ENCODE data around the gene LAMA5. TPM values are rescaled to one million over a fixed set of nuclear protein-coding genes. Genes with fewer than 3 reads are reported as not detected.

The LAMA5 gene
- total RNA-seq, 2 donors from 2014 or later, result 315 to 369 TPM

DNA sequence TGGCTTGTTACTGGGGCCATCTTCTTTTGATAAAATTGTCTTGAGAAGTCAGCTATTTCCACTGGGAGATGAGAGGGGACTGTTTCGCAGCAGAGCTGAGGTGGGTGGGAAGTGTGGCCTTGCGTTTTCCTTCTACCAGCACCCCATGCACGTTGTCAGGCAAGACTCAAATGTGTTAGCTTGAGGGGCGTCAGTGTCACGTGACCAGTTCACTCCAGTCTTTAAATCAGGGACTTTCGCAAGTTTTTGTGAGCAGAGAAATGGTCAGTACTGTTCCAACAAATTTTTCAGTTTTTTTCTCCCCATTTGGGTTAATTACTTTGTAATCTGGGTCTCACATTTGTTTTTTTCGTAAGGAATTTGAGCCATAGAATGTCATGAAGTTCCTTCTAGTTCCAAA is 85.0 kb downstream of the LAMA5 start:
- Histone ChIP-seq H3K4me1 (ENCODE audit: control insufficient read depth, insufficient read depth, low read length) (no peaks in the 10 kb centered on the region), H3K36me3 (ENCODE audit: control insufficient read depth, insufficient read depth, low read length) (peaks cover 63% of the 10 kb centered on the region), H3K27me3 (ENCODE audit: control insufficient read depth, insufficient read depth, low read length, poor library complexity, severe bottlenecking) (no peaks in the 10 kb centered on the region), H3K9ac (ENCODE audit: extremely low read depth, low read length, poor library complexity, severe bottlenecking) (no peak overlapping the region), H3K4me3 (ENCODE audit: low read length) (no peak overlapping the region), H3K27ac (ENCODE audit: low read depth, low read length) (no peak overlapping the region), H3K9me3 (ENCODE audit: control insufficient read depth, low read length) (no peaks in the 10 kb centered on the region)
- Mint-ChIP-seq H3K36me3 (ENCODE audit: low read depth) (peaks cover 76% of the 10 kb centered on the region), H3K4me3 (no peak overlapping the region), H3K27me3 (ENCODE audit: insufficient read depth) (no peaks in the 10 kb centered on the region), H3K27ac (no peak overlapping the region), H3K4me1 (no peaks in the 10 kb centered on the region), H3K9me3 (no peaks in the 10 kb centered on the region)
- 95 to 97% methylated on average over 6 to 7 of the region's 7 CpGs for WGBS, 2 experiments (ENCODE audit: insufficient coverage in 1 of 2, insufficient read length in 1 of 2)
- TF ChIP-seq CTCF (conservative IDR thresholded peaks at IDR 0.05), result no peak
- no peak for DNase-seq

GRCh38 chr20:62281161-62281933 is 85.8 kb downstream of the LAMA5 start:
- Histone ChIP-seq H3K27ac (ENCODE audit: low read depth, low read length) (no peak overlapping the region), H3K36me3 (ENCODE audit: control insufficient read depth, insufficient read depth, low read length) (peaks cover 69% of the 10 kb centered on the region), H3K4me3 (ENCODE audit: low read length) (no peak overlapping the region), H3K27me3 (ENCODE audit: control insufficient read depth, insufficient read depth, low read length, poor library complexity, severe bottlenecking) (no peaks in the 10 kb centered on the region), H3K4me1 (ENCODE audit: control insufficient read depth, insufficient read depth, low read length) (no peaks in the 10 kb centered on the region), H3K9ac (ENCODE audit: extremely low read depth, low read length, poor library complexity, severe bottlenecking) (no peak overlapping the region), H3K9me3 (ENCODE audit: control insufficient read depth, low read length) (no peaks in the 10 kb centered on the region)
- Mint-ChIP-seq H3K27me3 (ENCODE audit: insufficient read depth) (no peaks in the 10 kb centered on the region), H3K4me1 (no peaks in the 10 kb centered on the region), H3K4me3 (no peak overlapping the region), H3K27ac (no peak overlapping the region), H3K36me3 (ENCODE audit: low read depth) (peaks cover 73% of the 10 kb centered on the region), H3K9me3 (no peaks in the 10 kb centered on the region)
- TF ChIP-seq CTCF (conservative IDR thresholded peaks at IDR 0.05), result no peak
- WGBS, 2 experiments (ENCODE audit: insufficient coverage in 1 of 2, insufficient read length in 1 of 2), result 95 to 96% methylated on average over 28 to 31 of the region's 31 CpGs
- no peak for DNase-seq

DNA sequence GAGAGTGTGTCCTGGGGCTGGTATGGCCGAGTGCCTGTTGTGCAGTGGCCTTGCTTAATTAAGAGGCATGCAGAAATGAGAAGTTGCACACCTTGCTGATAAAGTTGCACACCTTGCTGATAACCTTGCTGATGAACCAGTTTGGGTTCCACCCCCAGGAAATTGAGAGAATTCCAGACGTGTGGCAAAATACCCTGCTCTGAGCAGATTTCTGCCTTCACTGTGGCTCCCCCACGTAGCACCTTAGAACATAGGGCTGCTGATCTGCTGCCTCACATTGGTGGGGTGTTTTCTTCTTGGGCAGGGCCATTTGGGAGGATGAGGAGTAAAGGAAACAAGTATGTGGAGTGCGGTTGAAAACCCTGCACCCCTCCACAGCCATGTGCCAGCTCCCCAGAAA is 86.8 kb downstream of the LAMA5 start:
- no peaks in the 10 kb centered on the region for H3K4me1 Mint-ChIP-seq
- Histone ChIP-seq H3K9me3 (ENCODE audit: control insufficient read depth, low read length) (no peaks in the 10 kb centered on the region), H3K4me1 (ENCODE audit: control insufficient read depth, insufficient read depth, low read length) (no peaks in the 10 kb centered on the region), H3K27ac (ENCODE audit: low read depth, low read length) (no peak overlapping the region), H3K9ac (ENCODE audit: extremely low read depth, low read length, poor library complexity, severe bottlenecking) (no peak overlapping the region), H3K4me3 (ENCODE audit: low read length) (no peak overlapping the region), H3K27me3 (ENCODE audit: control insufficient read depth, insufficient read depth, low read length, poor library complexity, severe bottlenecking) (no peaks in the 10 kb centered on the region), H3K36me3 (ENCODE audit: control insufficient read depth, insufficient read depth, low read length) (peaks cover 73% of the 10 kb centered on the region)
- no peak for DNase-seq
- no peaks in the 10 kb centered on the region for H3K27me3 Mint-ChIP-seq (ENCODE audit: insufficient read depth)
- peaks cover 82% of the 10 kb centered on the region for H3K36me3 Mint-ChIP-seq (ENCODE audit: low read depth)
- H3K4me3 Mint-ChIP-seq, result no peak overlapping the region
- H3K9me3 Mint-ChIP-seq, result no peaks in the 10 kb centered on the region
- TF ChIP-seq CTCF (conservative IDR thresholded peaks at IDR 0.05), result no peak
- no peak overlapping the region for H3K27ac Mint-ChIP-seq
- 92 to 93% methylated on average over 2 to 4 of the region's 4 CpGs for WGBS, 2 experiments (ENCODE audit: insufficient coverage in 1 of 2, insufficient read length in 1 of 2)

Measured in endodermal cell (in vitro differentiated cells).